Gastroesophageal sphincter (tissue), 4 donors: ENCODE data around the gene LPCAT1. TPM values are rescaled to one million over a fixed set of nuclear protein-coding genes. Genes with fewer than 3 reads are reported as not detected.

Experiments used
- ATAC-seq: fragments of 150-250 bp; one replicate; pipeline ENCODE4 v1.9.1; 2016; ENCODE audit warnings: mild to moderate bottlenecking, moderate library complexity
- H3K27ac ChIP-seq, 4 donors: fragments of 200-600 bp; sonication (generic) in 3 of 4; 1 replicate in 3 of 4; 2 replicates in 1 of 4; pipeline ENCODE4 v1.5.1; 2016 to 2019
- H3K27me3 ChIP-seq: fragments of 200-600 bp; sonication (generic); one replicate; pipeline ENCODE4 v1.5.1; 2019
- H3K36me3 ChIP-seq, 2 donors: fragments of 200-600 bp; sonication (generic); one replicate each; pipeline ENCODE4 v1.5.1; 2019; ENCODE audit warnings: control low read depth in 1 of 2
- H3K4me1 ChIP-seq, 3 donors: fragments of 200-600 bp; sonication (generic); 1 replicate in 2 of 3; 2 replicates in 1 of 3; pipeline ENCODE4 v1.5.1; 2016 to 2019; ENCODE audit warnings: control low read depth in 2 of 3
- H3K4me3 ChIP-seq, 2 donors: fragments of 200-600 bp; sonication (generic); one replicate each; pipeline ENCODE4 v1.5.1; 2019; ENCODE audit warnings: mild to moderate bottlenecking in 1 of 2, moderate library complexity in 1 of 2
- H3K9me3 ChIP-seq, 3 donors: fragments of 200-600 bp; sonication (generic); one replicate each; pipeline ENCODE4 v1.5.1; 2017 to 2019; ENCODE audit warnings: control low read depth in 2 of 3
- CTCF ChIP-seq, 4 experiments: fragments of 200-600 bp in 2 of 4; fragments of 450-650 bp in 2 of 4; sonication (generic) in 1 of 4; IDR thresholded peaks; one replicate each; pipeline ENCODE4 v1.5.1; 2017 to 2019; ENCODE audit warnings: antibody characterized with exemption in 4 of 4, mild to moderate bottlenecking in 2 of 4, moderate library complexity in 2 of 4
- EP300 ChIP-seq: sonication (generic); formaldehyde crosslinking; IDR thresholded peaks from one replicate; pipeline ENCODE4 v1.6.1; 2017; ENCODE audit warnings: antibody characterized with exemption, mild to moderate bottlenecking
- POLR2A ChIP-seq, 2 donors: fragments of 450-650 bp; IDR thresholded peaks; one replicate each; pipeline ENCODE4 v1.6.1; 2017; ENCODE audit warnings: antibody characterized with exemption in 2 of 2, mild to moderate bottlenecking in 2 of 2, moderate library complexity in 1 of 2
- POLR2AphosphoS5 ChIP-seq: sonication (generic); formaldehyde crosslinking; IDR thresholded peaks from one replicate; pipeline ENCODE4 v1.6.1; 2017; ENCODE audit warnings: antibody characterized with exemption
- WGBS, 2 donors: methylation state at CpG; one replicate each; pipeline ENCODE4 v1.1.5; 2018; ENCODE audit warnings: low coverage in 1 of 2; 5-methylcytosine and 5-hydroxymethylcytosine counted together
- total RNA-seq, 4 donors: library from RNA; depleted of rRNA; stranded (reverse); fragments of >200 nt; gene quantifications; one replicate each; pipeline ENCODE4 v1.1.0, GENCODE V29; 2016

The LPCAT1 gene
- total RNA-seq, 4 donors from 2014 or later, result 20.3 to 52.6 (median 31.8) TPM

GRCh38 chr5:1557114-1557873, 33.5 kb upstream of the LPCAT1 start:
- Histone ChIP-seq H3K9me3 (no peaks in the 10 kb centered on the region), H3K4me1 (peaks cover 0 to 7% (median 4%) of the 10 kb centered on the region in 3 donors), H3K36me3 (no peaks in the 10 kb centered on the region), H3K4me3 (no peak overlapping the region), H3K27me3 (peaks cover 32% of the 10 kb centered on the region), H3K27ac (no peak overlapping the region)
- 52 to 69% methylated on average over 5 of the region's 22 CpGs for WGBS, 2 donors
- no peak for TF ChIP-seq CTCF (IDR thresholded peaks at IDR 0.05)
- no peak for TF ChIP-seq EP300
- no peak for TF ChIP-seq POLR2AphosphoS5
- TF ChIP-seq POLR2A (IDR thresholded peaks at IDR 0.05), result no peak
- no peak for ATAC-seq

DNA sequence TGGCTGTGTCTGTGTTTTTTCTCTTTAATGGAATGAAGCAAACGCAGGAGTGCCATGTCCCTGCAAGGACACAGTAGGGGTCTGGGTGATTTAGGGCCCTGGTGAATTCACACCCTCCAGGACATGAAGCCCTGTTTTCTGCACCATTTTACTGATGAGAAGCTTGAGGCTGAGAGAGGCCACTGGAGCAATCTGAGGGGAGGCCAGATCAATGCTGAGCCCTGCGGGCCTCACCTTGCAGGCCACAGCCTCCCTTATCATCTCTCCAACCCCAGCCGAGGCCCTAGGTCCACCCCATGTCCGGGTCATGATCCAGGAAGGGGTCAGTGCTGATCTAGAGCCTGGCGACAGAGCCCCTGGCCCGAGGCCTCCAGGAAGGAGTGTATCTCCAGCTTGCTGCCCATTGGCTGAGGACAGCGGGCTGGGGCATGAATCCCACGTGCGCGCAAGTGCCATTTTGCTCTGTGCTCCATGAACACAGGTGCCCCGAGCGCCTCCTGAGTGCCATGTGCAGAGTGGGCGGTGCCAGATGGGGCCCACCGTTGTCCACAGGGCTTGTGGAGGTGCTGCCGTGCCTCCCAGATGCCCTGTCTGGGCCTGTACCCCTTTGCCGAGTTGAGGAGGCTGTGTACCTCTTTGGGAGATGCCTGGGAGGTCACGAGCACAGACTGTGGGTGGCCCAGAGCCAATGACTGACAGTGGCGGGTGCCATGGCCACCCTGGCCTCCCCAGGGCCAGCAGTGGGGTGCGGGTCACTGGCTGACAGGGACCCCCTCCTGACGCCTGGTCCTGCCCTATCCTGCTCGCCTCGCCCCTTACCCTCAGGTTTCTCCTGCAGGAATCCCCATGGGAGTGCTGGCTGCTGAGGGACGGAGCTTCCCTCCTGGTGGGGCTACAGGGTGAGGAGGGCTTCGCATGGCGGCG, 32.3 kb upstream of the LPCAT1 start:
- H3K36me3 ChIP-seq, result no peaks in the 10 kb centered on the region
- H3K4me1 ChIP-seq, result peaks cover 0 to 12% (median 4%) of the 10 kb centered on the region in 3 donors
- TF ChIP-seq CTCF (IDR thresholded peaks at IDR 0.05) (no peak), POLR2A (IDR thresholded peaks at IDR 0.05) (no peak), EP300 (no peak), POLR2AphosphoS5 (no peak)
- WGBS, 2 donors, result 100% methylated on average over 1 of the region's 26 CpGs; no CpG with 5 or more reads in 1 of the 2 donors
- no peaks in the 10 kb centered on the region for H3K9me3 ChIP-seq
- ATAC-seq, result no peak
- peaks cover 32% of the 10 kb centered on the region for H3K27me3 ChIP-seq
- H3K27ac ChIP-seq, result no peak overlapping the region
- no peak overlapping the region for H3K4me3 ChIP-seq

GRCh38 chr5:1555011-1555807, 31.4 kb upstream of the LPCAT1 start:
- H3K4me3 ChIP-seq, result no peak overlapping the region
- peaks cover 0 to 12% (median 4%) of the 10 kb centered on the region in 3 donors for H3K4me1 ChIP-seq
- H3K9me3 ChIP-seq, result no peaks in the 10 kb centered on the region
- TF ChIP-seq EP300, result no peak
- no peak for TF ChIP-seq CTCF (IDR thresholded peaks at IDR 0.05)
- no peak for TF ChIP-seq POLR2AphosphoS5
- TF ChIP-seq POLR2A (IDR thresholded peaks at IDR 0.05), result no peak
- no peaks in the 10 kb centered on the region for H3K36me3 ChIP-seq
- peaks cover 38% of the 10 kb centered on the region for H3K27me3 ChIP-seq
- ATAC-seq, result no peak
- 50 to 76% methylated on average over 1 to 3 of the region's 28 CpGs for WGBS, 2 donors
- H3K27ac ChIP-seq, result no peak overlapping the region

DNA sequence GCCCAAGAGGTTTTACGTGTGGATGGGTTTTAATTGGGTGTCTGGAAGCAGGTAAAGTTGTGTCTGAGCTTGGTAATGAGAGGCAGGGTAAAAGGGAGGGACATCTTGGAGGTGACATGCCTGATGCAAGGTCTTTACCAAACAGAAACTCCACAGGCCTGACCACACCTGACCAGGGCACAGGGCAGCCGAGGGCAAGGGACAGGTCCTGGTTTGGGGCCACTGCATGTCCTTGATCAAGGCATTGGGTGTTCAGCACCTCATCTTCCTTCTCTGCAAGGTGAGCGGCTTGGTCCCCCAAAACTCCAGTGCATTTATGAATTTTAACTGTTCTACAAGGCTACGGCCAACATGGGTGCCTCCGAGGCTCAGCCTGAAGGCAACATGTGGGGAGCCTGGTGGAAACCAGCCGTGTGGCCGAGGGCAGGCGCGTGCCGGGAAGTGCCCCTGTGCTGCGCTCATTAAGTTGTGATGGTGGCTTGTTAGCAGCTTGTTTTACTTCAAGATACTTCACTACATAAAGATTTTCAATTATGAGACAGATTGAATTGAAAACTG, 30.7 kb upstream of the LPCAT1 start:
- Histone ChIP-seq H3K36me3 (no peaks in the 10 kb centered on the region), H3K27me3 (peaks cover 45% of the 10 kb centered on the region), H3K4me3 (no peak overlapping the region), H3K4me1 (peaks cover 0 to 12% (median 4%) of the 10 kb centered on the region in 3 donors), H3K27ac (no peak overlapping the region), H3K9me3 (no peaks in the 10 kb centered on the region)
- no peak for TF ChIP-seq POLR2AphosphoS5
- TF ChIP-seq EP300, result no peak
- TF ChIP-seq POLR2A (IDR thresholded peaks at IDR 0.05), result no peak
- TF ChIP-seq CTCF (IDR thresholded peaks at IDR 0.05), result no peak
- WGBS, 2 donors, result 93 to 98% methylated on average over 3 to 9 of the region's 11 CpGs
- ATAC-seq, result no peak
